Measurements from ENCODE around the gene NTM. TPM values are rescaled to one million over a fixed set of nuclear protein-coding genes. Genes with fewer than 3 reads are reported as not detected.

Gene NTM
- total RNA-seq, 1 experiment from 2014 or later = 9.9 TPM

GRCh38 chr11:132205496-132205895, 835.1 kb downstream of the NTM start:
- H2BK12ac ChIP-seq (ENCODE audit: insufficient read length, low read depth, low read length) = no peak overlapping the region
- H4K91ac ChIP-seq (ENCODE audit: insufficient read length, low read depth, low read length) = no peak overlapping the region
- no peaks in the 10 kb centered on the region for H3K79me1 ChIP-seq (ENCODE audit: insufficient read depth, low read depth, low read length, poor library complexity, severe bottlenecking)
- no peak overlapping the region for H3K9ac ChIP-seq (ENCODE audit: extremely low read depth, insufficient read length, low read length)
- no peak overlapping the region for H3K27ac ChIP-seq (ENCODE audit: insufficient read length, low read depth, low read length)
- TF ChIP-seq CTCF (conservative IDR thresholded peaks at IDR 0.05) = no peak
- no peak overlapping the region for H3K4ac ChIP-seq (ENCODE audit: low read depth, low read length)
- H2AK5ac ChIP-seq (ENCODE audit: insufficient read length, low read length) = no peak overlapping the region
- H2BK20ac ChIP-seq (ENCODE audit: low read depth, low read length, poor library complexity, severe bottlenecking) = no peak overlapping the region
- no peak overlapping the region for H3K18ac ChIP-seq (ENCODE audit: insufficient read length, low read depth, low read length)
- H3K27ac Mint-ChIP-seq = no peak overlapping the region
- no peaks in the 10 kb centered on the region for H3K4me1 ChIP-seq (ENCODE audit: insufficient read depth, low read length)
- no peak overlapping the region for H2AFZ ChIP-seq (ENCODE audit: low read length)
- no peaks in the 10 kb centered on the region for H4K20me1 ChIP-seq (ENCODE audit: control insufficient read depth, insufficient read depth, insufficient read length)
- H3K23me2 ChIP-seq (ENCODE audit: insufficient read length, low read depth, low read length, poor library complexity, severe bottlenecking) = no peaks in the 10 kb centered on the region
- no peak overlapping the region for H2BK5ac ChIP-seq (ENCODE audit: insufficient read length, low read length)
- no peak overlapping the region for H3K56ac ChIP-seq (ENCODE audit: insufficient read length, low read depth, low read length)
- peaks cover 11% of the 10 kb centered on the region for H3K9me3 ChIP-seq (ENCODE audit: control insufficient read depth, low read depth, low read length)
- no peaks in the 10 kb centered on the region for H3K79me2 ChIP-seq (ENCODE audit: insufficient read depth, low read length)
- no peak overlapping the region for H2BK15ac ChIP-seq (ENCODE audit: low read depth, low read length)
- no peak for DNase-seq
- no peaks in the 10 kb centered on the region; a peak in 1 of 4 replicates for H3K4me1 Mint-ChIP-seq
- WGBS (ENCODE audit: extremely low coverage, insufficient read length, low lambda C conversion rate) = no CpG with 5 or more reads among the region's 3 CpGs
- no peak overlapping the region for H3K23ac ChIP-seq (ENCODE audit: insufficient read length, low read depth, low read length)
- H3K36me3 Mint-ChIP-seq (ENCODE audit: insufficient read depth in 1 of 3, low read depth in 3 of 3) = peaks cover 5 to 16% (median 13%) of the 10 kb centered on the region in 3 experiments; a peak in 6 of 7 replicates
- no peak overlapping the region for H4K5ac ChIP-seq (ENCODE audit: insufficient read length, low read depth, low read length)
- no peak overlapping the region for H2BK120ac ChIP-seq (ENCODE audit: low read depth, low read length, poor library complexity, severe bottlenecking)
- no peak overlapping the region for H3K14ac ChIP-seq (ENCODE audit: insufficient read depth, low read length)
- H3K27me3 ChIP-seq (ENCODE audit: insufficient read depth, low read length) = no peaks in the 10 kb centered on the region
- no peak overlapping the region for H3K4me3 Mint-ChIP-seq
- H4K8ac ChIP-seq (replicated peaks; ENCODE audit: insufficient read length, low read depth, low read length) = no peak overlapping the region
- H3T11ph ChIP-seq (ENCODE audit: low read length) = no peak overlapping the region
- H3K4me2 ChIP-seq (ENCODE audit: insufficient read depth, insufficient read length, low read length) = no peak overlapping the region
- peaks cover 12 to 20% of the 10 kb centered on the region in 2 experiments for H3K9me3 Mint-ChIP-seq
- H3K27me3 Mint-ChIP-seq (ENCODE audit: low read depth) = peaks cover 4% of the 10 kb centered on the region
